Stimulated activated effector memory CD8-positive, alpha-beta T cell treated with anti-CD3 and anti-CD28 coated beads, Interleukin-12 subunit alpha, Interleukin-12 subunit beta, amount 100 ng/mL, for 72 hours (primary cell): ENCODE measurements around the gene ZSCAN2.
"Not testable (repeated sequence)": the region's sequence is repeated elsewhere in the genome, so short reads cannot be mapped to it uniquely, and the experiment has no call there.

Source experiments
- ATAC-seq: fragments of 150-1000 bp; cut with Tn5 transposase; 2 replicates; pipeline ENCODE4 v1.10.0; 2021
- DNase-seq, 2 donors: peaks; one replicate each; pipeline ENCODE4 v3.0.0; 2021 to 2022; ENCODE audit warnings: low spot score in 2 of 2
- H3K27ac Mint-ChIP-seq: one replicate; pipeline ENCODE4 v1.8.0; 2022; ENCODE audit warnings: mild to moderate bottlenecking, mixed read lengths
- H3K36me3 Mint-ChIP-seq: one replicate; pipeline ENCODE4 v1.8.0; 2022; ENCODE audit warnings: mild to moderate bottlenecking, mixed read lengths
- H3K4me1 Mint-ChIP-seq: one replicate; pipeline ENCODE4 v1.8.0; 2022; ENCODE audit warnings: mixed read lengths
- H3K4me3 Mint-ChIP-seq: one replicate; pipeline ENCODE4 v1.8.0; 2022; ENCODE audit warnings: mild to moderate bottlenecking, mixed read lengths
- H3K9me3 Mint-ChIP-seq: one replicate; pipeline ENCODE4 v1.8.0; 2022; ENCODE audit warnings: mixed read lengths

The ZSCAN2 gene

GRCh38 chr15:84600687-84601554 lies at the start of gene ZSCAN2:
TSS of gene ZSCAN2 (plus strand) at chr15:84601009. CDS start at chr15:84603928, 2,919 bp downstream.
- no peaks in the 10 kb centered on the region for H3K9me3 Mint-ChIP-seq
- peaks cover 67% of the 10 kb centered on the region for H3K4me1 Mint-ChIP-seq
- ATAC-seq (peak; percentile 92), DNase-seq (peak; percentile 89 to 97)
- peak within 1 kb of the TSS; percentile 78 for H3K4me3 Mint-ChIP-seq
- H3K36me3 Mint-ChIP-seq = peaks cover 27% of the 10 kb centered on the region
- peak within 1 kb of the TSS; percentile 85 for H3K27ac Mint-ChIP-seq

- peaks cover 12% of the 10 kb centered on the region for H3K36me3 Mint-ChIP-seq
- not testable (repeated sequence) for H3K4me3 Mint-ChIP-seq, H3K27ac Mint-ChIP-seq
These were observed 49.2 kb upstream of the ZSCAN2 start for GRCh38 chr15:84551624-84552023.

GRCh38 chr15:84552896-84553295 lies 47.9 kb upstream of the ZSCAN2 start:
- Mint-ChIP-seq H3K36me3 (peaks cover 12% of the 10 kb centered on the region), H3K4me1 (peaks cover 16% of the 10 kb centered on the region), H3K27ac (no peak overlapping the region), H3K9me3 (no peaks in the 10 kb centered on the region), H3K4me3 (no peak overlapping the region)
- no peak for DNase-seq
- no peak for ATAC-seq

More at GRCh38 chr15:84551624-84552023, 49.2 kb upstream of the ZSCAN2 start:
- not testable (repeated sequence) for H3K9me3 Mint-ChIP-seq, ATAC-seq, DNase-seq
- H3K4me1 Mint-ChIP-seq = peaks cover 22% of the 10 kb centered on the region

- not testable (repeated sequence) for DNase-seq, H3K9me3 Mint-ChIP-seq, H3K4me1 Mint-ChIP-seq, H3K4me3 Mint-ChIP-seq, ATAC-seq, H3K36me3 Mint-ChIP-seq, H3K27ac Mint-ChIP-seq
These were observed 44.1 kb upstream of the ZSCAN2 start for GRCh38 chr15:84556690-84557089.

- not testable (repeated sequence) for H3K4me3 Mint-ChIP-seq, DNase-seq, H3K36me3 Mint-ChIP-seq, ATAC-seq, H3K27ac Mint-ChIP-seq, H3K9me3 Mint-ChIP-seq
- peaks cover 13% of the 10 kb centered on the region for H3K4me1 Mint-ChIP-seq
These were observed 32.8 kb upstream of the ZSCAN2 start for GRCh38 chr15:84568021-84568420.

GRCh38 chr15:84570164-84570735 lies 30.6 kb upstream of the ZSCAN2 start:
- Mint-ChIP-seq H3K27ac (peak overlapping the region; percentile 90), H3K9me3 (no peaks in the 10 kb centered on the region), H3K4me3 (peak overlapping the region; percentile 76), H3K36me3 (peaks cover 6% of the 10 kb centered on the region), H3K4me1 (peaks cover 13% of the 10 kb centered on the region)
- ATAC-seq (peak; percentile 73), DNase-seq (peak; percentile 43 to 78)

GRCh38 chr15:84572231-84572630 lies 28.6 kb upstream of the ZSCAN2 start:
- H3K36me3 Mint-ChIP-seq = no peaks in the 10 kb centered on the region
- H3K9me3 Mint-ChIP-seq = no peaks in the 10 kb centered on the region
- H3K4me3 Mint-ChIP-seq = no peak overlapping the region
- H3K4me1 Mint-ChIP-seq = peaks cover 8% of the 10 kb centered on the region
- ATAC-seq = no peak
- no peak for DNase-seq
- no peak overlapping the region for H3K27ac Mint-ChIP-seq

- no peak for DNase-seq
- Mint-ChIP-seq H3K27ac (no peak overlapping the region), H3K36me3 (no peaks in the 10 kb centered on the region), H3K4me3 (no peak overlapping the region), H3K4me1 (no peaks in the 10 kb centered on the region), H3K9me3 (no peaks in the 10 kb centered on the region)
- no peak for ATAC-seq
These were observed 25.3 kb upstream of the ZSCAN2 start for GRCh38 chr15:84575493-84575892.

GRCh38 chr15:84577891-84578290 lies 22.9 kb upstream of the ZSCAN2 start:
- H3K9me3 Mint-ChIP-seq, H3K4me1 Mint-ChIP-seq, H3K27ac Mint-ChIP-seq, ATAC-seq, H3K36me3 Mint-ChIP-seq, DNase-seq, H3K4me3 Mint-ChIP-seq: not testable (repeated sequence)

- ATAC-seq, DNase-seq: not testable (repeated sequence)
These were observed 21.5 kb upstream of the ZSCAN2 start for GRCh38 chr15:84579261-84579721.

GRCh38 chr15:84581676-84582428 lies 19.0 kb upstream of the ZSCAN2 start:
- Mint-ChIP-seq H3K4me1 (peaks cover 12% of the 10 kb centered on the region), H3K9me3 (peaks cover 11% of the 10 kb centered on the region)
- not testable (repeated sequence) for H3K4me3 Mint-ChIP-seq, DNase-seq, ATAC-seq, H3K27ac Mint-ChIP-seq, H3K36me3 Mint-ChIP-seq

More at GRCh38 chr15:84579261-84579721, 21.5 kb upstream of the ZSCAN2 start:
- not testable (repeated sequence) for H3K27ac Mint-ChIP-seq, H3K36me3 Mint-ChIP-seq, H3K4me3 Mint-ChIP-seq
- H3K9me3 Mint-ChIP-seq = peaks cover 11% of the 10 kb centered on the region
- H3K4me1 Mint-ChIP-seq = peaks cover 12% of the 10 kb centered on the region

GRCh38 chr15:84582583-84583157 lies 18.1 kb upstream of the ZSCAN2 start:
- H3K4me3 Mint-ChIP-seq = no peak overlapping the region
- peak; percentile 81 for ATAC-seq
- H3K36me3 Mint-ChIP-seq = peaks cover 5% of the 10 kb centered on the region
- H3K27ac Mint-ChIP-seq = no peak overlapping the region
- no peak for DNase-seq
- H3K4me1 Mint-ChIP-seq = peaks cover 12% of the 10 kb centered on the region
- peaks cover 11% of the 10 kb centered on the region for H3K9me3 Mint-ChIP-seq

- H3K4me3 Mint-ChIP-seq, DNase-seq, ATAC-seq, H3K36me3 Mint-ChIP-seq, H3K27ac Mint-ChIP-seq: not testable (repeated sequence)
- Mint-ChIP-seq H3K4me1 (peaks cover 17% of the 10 kb centered on the region), H3K9me3 (peaks cover 11% of the 10 kb centered on the region)
These were observed 16.9 kb upstream of the ZSCAN2 start for GRCh38 chr15:84583921-84584320.

- Mint-ChIP-seq H3K9me3 (peaks cover 11% of the 10 kb centered on the region), H3K27ac (no peak overlapping the region), H3K4me3 (no peak overlapping the region), H3K4me1 (peaks cover 17% of the 10 kb centered on the region), H3K36me3 (peaks cover 5% of the 10 kb centered on the region)
- ATAC-seq = no peak
- no peak for DNase-seq
These were observed 14.1 kb upstream of the ZSCAN2 start for GRCh38 chr15:84586696-84587095.
